DND-41 (cell line): ENCODE data around the gene BMF.

Experiments
- EZH2 ChIP-seq: IDR thresholded peaks from 3 replicates; pipeline ENCODE4 v1.6.1; 2012; ENCODE audit warnings: borderline replicate concordance, low read depth, mild to moderate bottlenecking, moderate library complexity, low read length, inconsistent platforms; ENCODE audit not compliant: severe bottlenecking
- TF ChIP-seq, protein P1 (sequence below): IDR thresholded peaks from 2 replicates; pipeline ENCODE4 v1.5.1; 2012; ENCODE audit warnings: borderline replicate concordance, low read length, moderate library complexity, mild to moderate bottlenecking; ENCODE audit not compliant: poor library complexity, severe bottlenecking; ENCODE audit errors: extremely low read depth

- TF ChIP-seq, protein P1, sequence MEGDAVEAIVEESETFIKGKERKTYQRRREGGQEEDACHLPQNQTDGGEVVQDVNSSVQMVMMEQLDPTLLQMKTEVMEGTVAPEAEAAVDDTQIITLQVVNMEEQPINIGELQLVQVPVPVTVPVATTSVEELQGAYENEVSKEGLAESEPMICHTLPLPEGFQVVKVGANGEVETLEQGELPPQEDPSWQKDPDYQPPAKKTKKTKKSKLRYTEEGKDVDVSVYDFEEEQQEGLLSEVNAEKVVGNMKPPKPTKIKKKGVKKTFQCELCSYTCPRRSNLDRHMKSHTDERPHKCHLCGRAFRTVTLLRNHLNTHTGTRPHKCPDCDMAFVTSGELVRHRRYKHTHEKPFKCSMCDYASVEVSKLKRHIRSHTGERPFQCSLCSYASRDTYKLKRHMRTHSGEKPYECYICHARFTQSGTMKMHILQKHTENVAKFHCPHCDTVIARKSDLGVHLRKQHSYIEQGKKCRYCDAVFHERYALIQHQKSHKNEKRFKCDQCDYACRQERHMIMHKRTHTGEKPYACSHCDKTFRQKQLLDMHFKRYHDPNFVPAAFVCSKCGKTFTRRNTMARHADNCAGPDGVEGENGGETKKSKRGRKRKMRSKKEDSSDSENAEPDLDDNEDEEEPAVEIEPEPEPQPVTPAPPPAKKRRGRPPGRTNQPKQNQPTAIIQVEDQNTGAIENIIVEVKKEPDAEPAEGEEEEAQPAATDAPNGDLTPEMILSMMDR = no peak
- no peak for TF ChIP-seq EZH2
Measured at GRCh38 chr15:40050788-40051470, 57.8 kb downstream of the BMF start.
